ENCODE measurements around the gene KCTD11. TPM values are rescaled to one million over a fixed set of nuclear protein-coding genes. Genes with fewer than 3 reads are reported as not detected.

The KCTD11 gene
- total and polyA plus RNA-seq, 2 of the 13 experiments (the other 11 are each of a cell fraction or from before 2014, with no cell fraction given), result 1.6 to 2.6 TPM

- TF ChIP-seq ZBTB40 (IDR thresholded peaks at IDR 0.05), result no peak
- no peak for TF ChIP-seq ZBTB40 (CRISPR knock-in tag; IDR thresholded peaks at IDR 0.05)
- TF ChIP-seq ZFY (CRISPR knock-in tag; IDR thresholded peaks at IDR 0.05), result no peak
- no peak for TF ChIP-seq NFE2 (CRISPR knock-in tag; IDR thresholded peaks at IDR 0.05)
- TF ChIP-seq MTA1 (CRISPR knock-in tag; IDR thresholded peaks at IDR 0.05; ENCODE audit: borderline replicate concordance), result no peak
Measured at GRCh38 chr17:7327056-7327455, 24.9 kb upstream of the KCTD11 start (continued).
